HCT116 (cell line): ENCODE results near the gene FOXN3. TPM values are rescaled to one million over a fixed set of nuclear protein-coding genes. Genes with fewer than 3 reads are reported as not detected.

Experiments used
- ATAC-seq: fragments of 200-7000 bp; cut with Tn5 transposase; 2 replicates; pipeline ENCODE4 v1.9.1; 2020; ENCODE audit warnings: mild to moderate bottlenecking, moderate library complexity
- BruUV-seq: library from RNA; stranded (reverse); fragments of 400-500 nt; replicated peaks from 2 replicates; lab custom pipeline; 2021; lab: Mats Ljungman, UMichigan
- CTCF ChIA-PET: fragments of 300-600 bp; sonication (Branson Sonifier 250); formaldehyde crosslinking; loops from one replicate; lab custom pipeline; 2021; ENCODE audit warnings: antibody characterized with exemption; lab: Charles Lee
- POLR2A ChIA-PET: fragments of 300-600, 350-600 bp; sonication (Branson Sonifier 250); formaldehyde crosslinking; loops from one replicate; lab custom pipeline; 2021; ENCODE audit warnings: antibody characterized with exemption; lab: Charles Lee
- RAD21 ChIA-PET, 2 experiments: fragments of 300-600 bp; sonication (Branson Sonifier 250); formaldehyde crosslinking; loops; one replicate each; lab custom pipeline; 2023; ENCODE audit warnings: low total read pairs in 2 of 2; ENCODE audit not compliant: uncharacterized antibody in 2 of 2, unreplicated experiment in 2 of 2, low non-redundant PET in 1 of 2; lab: Charles Lee
- DNase-seq: peaks from one replicate; pipeline ENCODE4 v3.0.0-alpha.2; 2010; ENCODE audit warnings: low read depth, low spot score
- H2AFZ ChIP-seq: fragments of 200-600 bp; shearing (Covaris generic), sonication (generic); 2 replicates; pipeline ENCODE4 v1.6.1; 2017; ENCODE audit warnings: low read depth, mixed run types, mixed read lengths, antibody characterized with exemption, low read length; ENCODE audit not compliant: poor library complexity, severe bottlenecking
- H3K27ac ChIP-seq: 2 replicates; pipeline ENCODE4 v1.5.1; 2012; ENCODE audit warnings: low read depth, low read length
- H3K27me3 ChIP-seq: fragments of 200-600 bp; sonication (generic); 2 replicates; pipeline ENCODE4 v1.6.1; 2016; ENCODE audit warnings: mixed run types, low read length, mixed read lengths; ENCODE audit not compliant: insufficient read depth
- H3K36me3 ChIP-seq, 2 experiments: fragments of 200-500 bp in 1 of 2; fragments of 200-600 bp in 1 of 2; sonication (Bioruptor generic) in 1 of 2; sonication (generic) in 1 of 2; 2 replicates each; pipeline versions ENCODE4 v1.5.1 to v1.6.1; 2014 to 2016; ENCODE audit warnings: low read length in 2 of 2, inconsistent platforms in 1 of 2, mixed read lengths in 1 of 2, mixed run types in 1 of 2; ENCODE audit not compliant: insufficient read depth in 2 of 2, control insufficient read depth in 1 of 2
- H3K4me1 ChIP-seq, 2 experiments: fragments of 200-600 bp in 1 of 2; sonication (generic) in 1 of 2; 2 replicates each; pipeline versions ENCODE4 v1.5.1 to v1.6.1; 2012 to 2017; ENCODE audit warnings: low read length in 2 of 2, inconsistent platforms in 1 of 2, mild to moderate bottlenecking in 1 of 2, mixed read lengths in 1 of 2, mixed run types in 1 of 2, moderate library complexity in 1 of 2; ENCODE audit not compliant: insufficient read depth in 2 of 2, control insufficient read depth in 1 of 2
- H3K4me2 ChIP-seq: fragments of 200-600 bp; sonication (generic); 2 replicates; pipeline ENCODE4 v1.6.1; 2017; ENCODE audit warnings: mixed run types, low read length, mixed read lengths
- H3K4me3 ChIP-seq, 2 experiments: fragments of 200-600 bp in 1 of 2; sonication (generic) in 1 of 2; replicated peaks in 1 of 2; 2 replicates each; pipeline ENCODE4 v1.5.1; 2011 to 2016; ENCODE audit warnings: low read length in 2 of 2, control low read depth in 1 of 2, low read depth in 1 of 2, mild to moderate bottlenecking in 1 of 2, mixed read lengths in 1 of 2, mixed run types in 1 of 2
- H3K79me2 ChIP-seq: fragments of 200-600 bp; sonication (generic); 2 replicates; pipeline ENCODE4 v1.6.1; 2017; ENCODE audit warnings: mild to moderate bottlenecking, mixed run types, low read length, moderate library complexity, mixed read lengths; ENCODE audit not compliant: insufficient read depth
- H3K9ac ChIP-seq: fragments of 200-600 bp; sonication (generic); 2 replicates; pipeline ENCODE4 v1.6.1; 2016; ENCODE audit warnings: low read length, mixed read lengths
- H3K9me2 ChIP-seq: fragments of 200-600 bp; sonication (generic), shearing (Covaris generic); 2 replicates; pipeline ENCODE4 v1.6.1; 2017; ENCODE audit warnings: mixed run types, mild to moderate bottlenecking, moderate library complexity; ENCODE audit not compliant: insufficient read depth
- H3K9me3 ChIP-seq, 2 experiments: fragments of 200-500 bp in 1 of 2; fragments of 200-600 bp in 1 of 2; sonication (Bioruptor generic) in 1 of 2; sonication (generic) in 1 of 2; 2 replicates each; pipeline ENCODE4 v1.6.1; 2014 to 2017; ENCODE audit warnings: low read length in 2 of 2, mixed read lengths in 2 of 2, inconsistent platforms in 1 of 2, low read depth in 1 of 2, mild to moderate bottlenecking in 1 of 2, mixed run types in 1 of 2, moderate library complexity in 1 of 2; ENCODE audit not compliant: control insufficient read depth in 1 of 2, insufficient read depth in 1 of 2
- H4K20me1 ChIP-seq: fragments of 200-600 bp; sonication (generic), shearing (Covaris generic); 2 replicates; pipeline ENCODE4 v1.6.1; 2017; ENCODE audit warnings: mixed run types, mild to moderate bottlenecking, moderate library complexity; ENCODE audit not compliant: insufficient read depth
- CBX3 ChIP-seq: IDR thresholded peaks from 2 replicates; pipeline ENCODE4 v1.6.1; 2012; ENCODE audit warnings: low read depth
- CEBPB ChIP-seq: IDR thresholded peaks from 2 replicates; pipeline ENCODE4 v1.6.1; 2012; ENCODE audit warnings: low read depth
- CTCF ChIP-seq, 3 experiments: fragments of 200-600 bp in 1 of 3; sonication (generic) in 1 of 3; IDR thresholded peaks in 2 of 3; conservative IDR thresholded peaks in 1 of 3; 2 replicates each; pipeline ENCODE4 v1.5.1; 2012 to 2017; ENCODE audit warnings: low read depth in 2 of 3, low read length in 2 of 3, antibody characterized with exemption in 1 of 3, borderline replicate concordance in 1 of 3, control low read depth in 1 of 3, mild to moderate bottlenecking in 1 of 3, mixed read lengths in 1 of 3, mixed run types in 1 of 3, moderate library complexity in 1 of 3; ENCODE audit not compliant: insufficient read depth in 1 of 3
- EGR1 ChIP-seq: IDR thresholded peaks from 2 replicates; pipeline ENCODE4 v1.6.1; 2012; ENCODE audit warnings: low read depth
- ELF1 ChIP-seq: IDR thresholded peaks from 2 replicates; pipeline ENCODE4 v1.6.1; 2012; ENCODE audit warnings: low read depth, borderline replicate concordance
- EZH2 ChIP-seq: fragments of 200-600 bp; sonication (generic); IDR thresholded peaks from 2 replicates; pipeline ENCODE4 v1.6.1; 2017; ENCODE audit warnings: antibody characterized with exemption, mixed run types
- FOSL1 ChIP-seq: IDR thresholded peaks from 2 replicates; pipeline ENCODE4 v1.6.1; 2012; ENCODE audit warnings: low read depth
- JUND ChIP-seq: IDR thresholded peaks from 2 replicates; pipeline ENCODE4 v1.6.1; 2012
- POLR2A ChIP-seq: IDR thresholded peaks from 2 replicates; pipeline ENCODE4 v1.7.0; 2011; ENCODE audit warnings: borderline replicate concordance; ENCODE audit not compliant: insufficient read depth, insufficient read length; ENCODE audit errors: extremely low read depth
- RAD21 ChIP-seq: IDR thresholded peaks from 2 replicates; pipeline ENCODE4 v1.6.1; 2012; ENCODE audit warnings: low read depth, mild to moderate bottlenecking
- SIN3A ChIP-seq: IDR thresholded peaks from 2 replicates; pipeline ENCODE4 v1.6.1; 2012; ENCODE audit warnings: low read depth
- SP1 ChIP-seq: IDR thresholded peaks from 2 replicates; pipeline ENCODE4 v1.6.1; 2012; ENCODE audit warnings: low read depth
- SRF ChIP-seq: IDR thresholded peaks from 2 replicates; pipeline ENCODE4 v1.6.1; 2012; ENCODE audit warnings: low read depth
- TCF7L2 ChIP-seq: IDR thresholded peaks from 2 replicates; pipeline ENCODE4 v1.7.0; 2011; ENCODE audit warnings: borderline replicate concordance, inconsistent platforms; ENCODE audit not compliant: insufficient read depth, insufficient read length; ENCODE audit errors: extremely low read depth
- intact Hi-C: fragments of 100-400 bp; cut with micrococcal nuclease; formaldehyde crosslinking; loops from 2 replicates; pipeline ENCODE4 v1.10.0; 2022
- total RNA-seq: library from RNA; stranded (reverse); gene quantifications from one replicate; pipeline ENCODE4 v1.2.1, GENCODE V29; 2021; ENCODE audit not compliant: unreplicated experiment
- TF ChIP-seq, protein P1 (sequence below): IDR thresholded peaks from 2 replicates; pipeline ENCODE4 v1.6.1; 2012; ENCODE audit warnings: low read depth
- TF ChIP-seq, protein P2 (sequence below): IDR thresholded peaks from 2 replicates; pipeline ENCODE4 v1.6.1; 2012

FOXN3 gene
- total RNA-seq, 1 experiment from 2014 or later: 20.0 TPM

- H3K9me3 ChIP-seq: no peaks in the 10 kb centered on the region
- ChIA-PET RAD21 (no interaction called here), POLR2A (no interaction called here), CTCF (no interaction called here)
- TF ChIP-seq CEBPB (no peak), POLR2A (no peak), EZH2 (no peak), ELF1 (no peak), CBX3 (no peak), RAD21 (no peak), JUND (no peak), SRF (no peak), TCF7L2 (no peak), FOSL1 (no peak), SP1 (no peak), EGR1 (no peak), CTCF (IDR thresholded peaks at IDR 0.05 in 2 of 3, conservative IDR thresholded peaks at IDR 0.05 in 1 of 3; ENCODE audit: borderline replicate concordance in 1 of 3, insufficient read depth in 1 of 3, low read depth in 2 of 3, low read length in 2 of 3) (no peak), SIN3A (no peak)
- TF ChIP-seq, protein P1, sequence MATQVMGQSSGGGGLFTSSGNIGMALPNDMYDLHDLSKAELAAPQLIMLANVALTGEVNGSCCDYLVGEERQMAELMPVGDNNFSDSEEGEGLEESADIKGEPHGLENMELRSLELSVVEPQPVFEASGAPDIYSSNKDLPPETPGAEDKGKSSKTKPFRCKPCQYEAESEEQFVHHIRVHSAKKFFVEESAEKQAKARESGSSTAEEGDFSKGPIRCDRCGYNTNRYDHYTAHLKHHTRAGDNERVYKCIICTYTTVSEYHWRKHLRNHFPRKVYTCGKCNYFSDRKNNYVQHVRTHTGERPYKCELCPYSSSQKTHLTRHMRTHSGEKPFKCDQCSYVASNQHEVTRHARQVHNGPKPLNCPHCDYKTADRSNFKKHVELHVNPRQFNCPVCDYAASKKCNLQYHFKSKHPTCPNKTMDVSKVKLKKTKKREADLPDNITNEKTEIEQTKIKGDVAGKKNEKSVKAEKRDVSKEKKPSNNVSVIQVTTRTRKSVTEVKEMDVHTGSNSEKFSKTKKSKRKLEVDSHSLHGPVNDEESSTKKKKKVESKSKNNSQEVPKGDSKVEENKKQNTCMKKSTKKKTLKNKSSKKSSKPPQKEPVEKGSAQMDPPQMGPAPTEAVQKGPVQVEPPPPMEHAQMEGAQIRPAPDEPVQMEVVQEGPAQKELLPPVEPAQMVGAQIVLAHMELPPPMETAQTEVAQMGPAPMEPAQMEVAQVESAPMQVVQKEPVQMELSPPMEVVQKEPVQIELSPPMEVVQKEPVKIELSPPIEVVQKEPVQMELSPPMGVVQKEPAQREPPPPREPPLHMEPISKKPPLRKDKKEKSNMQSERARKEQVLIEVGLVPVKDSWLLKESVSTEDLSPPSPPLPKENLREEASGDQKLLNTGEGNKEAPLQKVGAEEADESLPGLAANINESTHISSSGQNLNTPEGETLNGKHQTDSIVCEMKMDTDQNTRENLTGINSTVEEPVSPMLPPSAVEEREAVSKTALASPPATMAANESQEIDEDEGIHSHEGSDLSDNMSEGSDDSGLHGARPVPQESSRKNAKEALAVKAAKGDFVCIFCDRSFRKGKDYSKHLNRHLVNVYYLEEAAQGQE: no peak
- TF ChIP-seq, protein P2, sequence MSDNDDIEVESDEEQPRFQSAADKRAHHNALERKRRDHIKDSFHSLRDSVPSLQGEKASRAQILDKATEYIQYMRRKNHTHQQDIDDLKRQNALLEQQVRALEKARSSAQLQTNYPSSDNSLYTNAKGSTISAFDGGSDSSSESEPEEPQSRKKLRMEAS: no peak
- H3K36me3 ChIP-seq: no peaks in the 10 kb centered on the region
- H2AFZ ChIP-seq: no peak overlapping the region
- no peak overlapping the region for H3K9ac ChIP-seq
- DNase-seq (no peak), ATAC-seq (no peak)
- no TSS peak for BruUV-seq
- H3K4me1 ChIP-seq: no peaks in the 10 kb centered on the region
- no peak overlapping the region for H3K4me2 ChIP-seq
- no peaks in the 10 kb centered on the region for H3K9me2 ChIP-seq
- intact Hi-C loops: no loop called here
- peaks cover under 1% of the 10 kb centered on the region; the same call in 1 of the 2 replicates for H4K20me1 ChIP-seq
- no peak overlapping the region for H3K27ac ChIP-seq
- H3K79me2 ChIP-seq: no peaks in the 10 kb centered on the region
- H3K4me3 ChIP-seq: no peak overlapping the region
- no peaks in the 10 kb centered on the region for H3K27me3 ChIP-seq
Observed at GRCh38 chr14:89209558-89209957, 207.5 kb downstream of the FOXN3 start.
